ENCODE results near the gene GPR137B.

DNA sequence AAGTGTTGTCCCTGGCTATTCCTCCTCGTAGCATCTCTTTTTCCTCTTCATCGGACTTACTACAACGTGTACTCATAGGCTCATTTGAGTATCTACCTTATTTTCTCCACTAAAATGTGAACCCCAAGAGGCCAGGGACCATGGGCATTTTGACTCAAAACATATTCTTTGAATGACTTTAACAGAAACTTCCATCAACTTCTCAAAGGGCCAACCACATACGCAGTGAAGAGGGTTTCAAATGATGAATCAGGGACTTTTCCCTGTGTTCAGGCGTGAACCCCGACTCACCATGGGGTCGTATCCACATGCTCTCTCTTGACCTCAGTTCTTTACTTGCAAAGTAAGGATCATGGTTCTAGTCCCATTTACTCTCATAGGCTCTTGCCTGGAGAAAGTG, 20.2 kb upstream of the GPR137B start:
- TF ChIP-seq, protein P1, sequence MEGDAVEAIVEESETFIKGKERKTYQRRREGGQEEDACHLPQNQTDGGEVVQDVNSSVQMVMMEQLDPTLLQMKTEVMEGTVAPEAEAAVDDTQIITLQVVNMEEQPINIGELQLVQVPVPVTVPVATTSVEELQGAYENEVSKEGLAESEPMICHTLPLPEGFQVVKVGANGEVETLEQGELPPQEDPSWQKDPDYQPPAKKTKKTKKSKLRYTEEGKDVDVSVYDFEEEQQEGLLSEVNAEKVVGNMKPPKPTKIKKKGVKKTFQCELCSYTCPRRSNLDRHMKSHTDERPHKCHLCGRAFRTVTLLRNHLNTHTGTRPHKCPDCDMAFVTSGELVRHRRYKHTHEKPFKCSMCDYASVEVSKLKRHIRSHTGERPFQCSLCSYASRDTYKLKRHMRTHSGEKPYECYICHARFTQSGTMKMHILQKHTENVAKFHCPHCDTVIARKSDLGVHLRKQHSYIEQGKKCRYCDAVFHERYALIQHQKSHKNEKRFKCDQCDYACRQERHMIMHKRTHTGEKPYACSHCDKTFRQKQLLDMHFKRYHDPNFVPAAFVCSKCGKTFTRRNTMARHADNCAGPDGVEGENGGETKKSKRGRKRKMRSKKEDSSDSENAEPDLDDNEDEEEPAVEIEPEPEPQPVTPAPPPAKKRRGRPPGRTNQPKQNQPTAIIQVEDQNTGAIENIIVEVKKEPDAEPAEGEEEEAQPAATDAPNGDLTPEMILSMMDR (IDR thresholded peaks at IDR 0.05; ENCODE audit: insufficient read depth, low read length, poor library complexity, severe bottlenecking) = no peak
- no peak for TF ChIP-seq EZH2phosphoT487 (conservative IDR thresholded peaks at IDR 0.05; ENCODE audit: low read length)

All from SU-DHL-6 (cell line).